ENCODE measurements around the gene AQP5.

AQP5 gene

DNA sequence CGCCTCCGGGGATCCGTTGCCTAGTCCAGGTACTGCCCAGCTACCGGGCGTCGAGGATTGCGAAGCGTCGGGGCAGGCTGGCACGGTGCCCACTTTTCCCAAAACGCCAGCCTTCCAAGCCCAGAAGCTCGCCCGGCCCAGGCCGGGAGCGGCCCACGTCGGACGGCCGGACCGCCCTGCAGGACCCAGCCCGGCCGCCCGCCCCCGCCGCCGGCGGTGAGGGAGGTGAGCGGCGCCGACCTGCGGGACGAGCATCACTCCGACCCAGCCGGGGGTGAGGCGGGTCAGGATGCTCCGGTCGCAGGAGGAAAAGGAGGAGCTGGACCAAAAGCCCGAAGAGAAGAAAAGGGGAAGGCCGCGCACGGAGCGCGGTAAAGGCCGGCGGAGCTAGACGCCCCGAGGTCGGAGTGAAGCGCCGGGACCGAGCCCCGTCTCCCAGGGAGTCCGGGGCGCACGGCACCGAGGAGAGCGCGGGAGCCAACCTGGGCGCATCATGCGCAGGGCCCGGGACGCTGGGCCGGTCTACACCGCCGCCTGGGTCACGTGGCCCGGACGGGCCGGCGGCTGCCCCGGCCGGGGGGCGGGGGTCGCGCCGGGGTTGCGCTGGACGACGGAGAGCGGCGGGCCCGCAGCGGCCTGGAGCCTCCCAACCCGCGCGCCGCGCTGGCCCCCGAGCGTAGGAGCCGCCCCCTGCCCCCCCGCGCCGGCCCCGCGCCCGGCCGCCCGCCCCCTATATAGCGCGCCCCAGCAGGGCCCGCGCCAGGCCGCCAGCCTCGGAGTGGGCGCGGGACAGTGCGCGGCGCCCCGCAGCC, at the start of gene AQP5:
Gene AQP5 (plus strand): TSS at position 762 of the 812 bp plus-strand sequence. CDS start 146 bp downstream, outside the sequence.
- H3K27ac Mint-ChIP-seq: peak within 1 kb of the TSS; percentile 31
- H3K4me1 Mint-ChIP-seq: peaks cover 9 to 15% of the 10 kb centered on the region in 2 donors
- no peaks in the 10 kb centered on the region for H3K9me3 Mint-ChIP-seq
- H3K36me3 Mint-ChIP-seq: no peaks in the 10 kb centered on the region
- DNase-seq: no peak
- H3K4me3 Mint-ChIP-seq: peak within 1 kb of the TSS; percentile 11 to 52
- peak; percentile 12 to 21 for ATAC-seq (replicated peaks)
- H3K27me3 Mint-ChIP-seq: peaks cover 75 to 88% of the 10 kb centered on the region in 2 donors

DNA sequence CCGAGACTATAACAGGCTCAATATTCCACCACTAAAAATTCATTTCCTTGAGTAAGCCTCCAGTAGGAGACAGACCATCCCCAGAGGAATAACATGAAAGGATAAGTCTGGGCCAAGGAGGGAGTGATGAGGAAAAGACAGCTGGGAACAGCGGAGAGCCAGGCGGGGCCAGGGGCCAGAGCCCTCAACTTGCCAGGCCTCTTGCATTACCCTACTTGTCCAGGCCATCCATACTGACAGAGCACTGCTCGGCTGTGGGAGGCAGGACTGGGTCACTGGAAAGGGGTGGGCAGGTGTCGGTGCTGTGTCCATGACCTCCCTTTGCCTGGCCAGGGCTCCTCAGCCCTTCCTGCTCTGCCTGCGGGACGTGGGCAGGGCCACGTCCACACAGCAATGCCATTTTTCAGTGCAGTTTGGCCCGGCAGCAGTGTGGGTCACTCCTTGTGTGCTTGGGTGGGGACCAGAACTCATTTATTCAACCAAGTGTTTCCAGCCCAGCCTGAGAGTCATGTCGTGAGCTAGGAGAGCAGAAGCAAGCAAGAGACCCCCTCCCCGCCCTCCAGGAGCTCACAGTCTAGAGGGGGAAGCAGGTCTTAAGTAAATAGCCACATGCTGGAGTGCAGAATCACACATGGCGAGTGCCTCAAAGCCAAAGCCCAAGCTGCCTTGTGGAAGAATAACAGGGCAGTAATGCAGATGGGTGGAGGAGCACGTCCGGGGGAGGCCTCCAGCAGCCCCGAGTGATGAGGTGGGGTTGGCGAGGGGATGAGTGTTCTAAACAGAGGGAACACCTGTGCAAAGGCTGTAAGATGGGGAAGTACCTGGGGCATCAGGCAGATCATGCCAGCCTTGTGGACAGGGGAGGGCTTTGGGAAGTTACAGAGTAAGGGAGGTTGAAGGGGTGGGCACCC, 49.1 kb upstream of the AQP5 start:
- peaks cover 20 to 23% of the 10 kb centered on the region in 2 donors for H3K27me3 Mint-ChIP-seq
- ATAC-seq (replicated peaks): no peak
- no peak overlapping the region for H3K27ac Mint-ChIP-seq
- no peaks in the 10 kb centered on the region for H3K4me1 Mint-ChIP-seq
- H3K9me3 Mint-ChIP-seq: no peaks in the 10 kb centered on the region
- H3K36me3 Mint-ChIP-seq: no peaks in the 10 kb centered on the region
- no peak overlapping the region for H3K4me3 Mint-ChIP-seq
- no peak for DNase-seq

DNA sequence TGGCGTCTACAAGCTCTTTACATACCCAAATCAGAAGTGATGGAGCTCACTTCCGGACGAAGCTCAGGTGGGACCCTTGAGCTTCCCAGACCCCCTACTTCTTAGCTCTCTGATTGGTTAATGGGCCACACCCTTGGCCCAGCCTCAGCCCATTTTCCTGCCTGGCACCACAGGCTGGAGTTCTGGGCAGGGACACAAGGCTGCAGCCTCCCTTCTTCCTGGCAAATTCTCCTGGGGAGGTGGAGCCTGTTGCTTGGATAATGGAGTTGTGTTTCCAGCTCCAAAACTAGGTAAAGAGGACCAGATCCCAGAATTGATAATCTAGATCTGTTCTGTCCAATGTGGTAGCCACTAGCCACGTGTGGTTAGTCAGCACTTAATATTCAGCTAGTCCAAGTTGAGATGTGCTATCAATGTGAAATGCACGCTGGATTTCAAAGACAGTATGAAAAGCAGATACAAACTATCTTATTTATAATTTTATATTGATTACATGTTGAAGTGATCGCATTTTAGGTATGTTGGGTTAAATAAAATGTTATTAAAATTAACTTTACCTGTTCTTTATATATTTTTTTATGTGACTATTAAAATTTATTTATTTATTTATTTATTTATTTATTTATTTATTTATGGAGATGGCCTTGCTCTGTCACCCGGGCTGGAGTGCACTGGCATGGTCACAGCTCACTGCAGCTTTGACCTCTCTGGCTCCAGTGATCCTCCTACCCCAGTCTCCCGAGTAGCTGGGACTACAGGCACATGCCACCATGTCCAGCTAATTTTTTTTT, 45.3 kb upstream of the AQP5 start:
- no peak overlapping the region for H3K27ac Mint-ChIP-seq
- H3K9me3 Mint-ChIP-seq: no peaks in the 10 kb centered on the region
- DNase-seq (no peak), ATAC-seq (replicated peaks) (no peak)
- no peaks in the 10 kb centered on the region for H3K4me1 Mint-ChIP-seq
- H3K36me3 Mint-ChIP-seq: no peaks in the 10 kb centered on the region
- H3K4me3 Mint-ChIP-seq: no peak overlapping the region
- peaks cover 24 to 33% of the 10 kb centered on the region in 2 donors for H3K27me3 Mint-ChIP-seq

DNA sequence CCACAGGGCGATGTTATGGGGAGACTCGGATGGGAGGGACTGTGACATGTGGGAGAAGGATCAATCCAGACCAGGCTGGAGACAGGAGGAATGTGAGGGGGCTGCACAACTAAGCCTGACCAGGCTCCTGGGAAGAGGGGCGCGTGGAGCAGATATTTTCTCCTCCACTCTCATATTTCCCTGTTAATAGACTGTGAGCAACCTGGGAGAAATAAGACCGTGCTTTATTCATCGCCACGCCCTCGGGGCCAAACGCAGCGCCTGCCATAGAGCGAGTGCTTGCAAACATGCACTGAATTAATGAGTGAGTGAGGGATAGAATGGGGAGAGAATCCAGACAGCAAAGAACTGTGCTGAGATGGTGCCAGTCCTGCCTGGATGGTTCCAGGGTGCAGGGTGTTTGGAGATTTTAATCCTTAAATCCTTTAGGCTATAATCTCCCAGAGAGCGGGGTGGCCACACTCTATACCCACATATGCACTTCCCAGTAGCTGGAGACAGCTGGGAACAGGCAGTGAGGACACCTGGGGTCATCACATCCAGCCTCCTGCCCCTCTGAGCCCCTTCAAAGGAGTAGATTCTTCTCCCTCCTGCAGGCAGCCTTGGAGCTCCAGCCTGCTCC, 44.4 kb upstream of the AQP5 start:
- Mint-ChIP-seq H3K27me3 (peaks cover 24 to 33% of the 10 kb centered on the region in 2 donors), H3K4me1 (no peaks in the 10 kb centered on the region), H3K4me3 (no peak overlapping the region), H3K9me3 (no peaks in the 10 kb centered on the region), H3K27ac (no peak overlapping the region), H3K36me3 (no peaks in the 10 kb centered on the region)
- no peak for DNase-seq
- no peak for ATAC-seq (replicated peaks)

DNA sequence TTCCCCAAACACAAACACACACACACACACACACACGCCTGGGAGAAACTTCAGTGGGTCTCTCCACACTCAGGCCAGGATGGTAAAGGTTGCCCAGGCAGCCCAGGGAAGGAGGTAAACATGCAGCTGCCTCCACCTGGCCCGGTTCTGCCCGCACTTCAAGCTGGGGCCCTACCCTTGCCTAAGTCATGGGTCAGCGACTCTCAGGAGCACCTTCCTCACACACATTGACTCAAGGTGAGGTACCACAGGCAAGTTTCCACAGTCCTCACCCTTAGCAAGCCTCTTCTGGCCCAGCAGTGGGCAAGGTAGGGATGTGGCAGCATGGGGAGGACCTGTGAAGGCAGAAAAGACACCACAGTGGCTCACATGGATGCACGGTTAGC, 43.9 kb upstream of the AQP5 start:
- Mint-ChIP-seq H3K36me3 (no peaks in the 10 kb centered on the region), H3K9me3 (no peaks in the 10 kb centered on the region), H3K4me3 (no peak overlapping the region), H3K4me1 (no peaks in the 10 kb centered on the region), H3K27ac (no peak overlapping the region), H3K27me3 (peaks cover 20 to 31% of the 10 kb centered on the region in 2 donors)
- no peak for DNase-seq
- no peak for ATAC-seq (replicated peaks)

DNA sequence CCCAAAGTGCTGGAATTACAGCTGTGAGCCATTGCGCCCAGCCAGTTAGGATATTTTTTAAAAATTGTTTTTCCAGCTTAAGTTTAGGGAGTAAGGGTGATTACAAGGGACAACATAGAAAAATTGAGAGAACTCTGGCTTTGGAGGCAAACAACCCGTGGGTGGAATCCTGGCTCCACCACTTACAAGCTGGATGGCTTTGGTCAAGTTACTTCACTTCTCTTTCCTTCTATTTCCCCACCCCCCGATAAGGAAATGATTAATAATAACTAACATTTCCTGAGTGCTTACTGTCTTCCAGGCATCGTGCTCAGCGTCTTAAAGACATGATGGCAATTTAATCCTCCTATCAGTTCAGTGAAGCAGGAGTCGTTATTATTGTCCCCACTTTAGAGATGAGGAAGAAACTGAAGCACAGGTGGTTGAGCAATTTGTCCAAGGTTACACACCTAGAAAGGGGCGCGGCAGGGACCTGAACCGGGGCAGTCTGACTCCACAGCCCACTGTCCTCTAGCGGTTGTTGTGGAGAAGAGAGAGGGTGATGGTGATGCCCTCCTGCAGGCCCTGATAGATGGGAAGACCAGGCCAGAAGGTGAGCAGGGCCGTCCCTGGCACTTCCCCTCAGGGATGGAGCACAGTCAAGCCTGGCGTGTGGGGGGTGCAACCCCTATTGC, 41.3 kb upstream of the AQP5 start:
- no peaks in the 10 kb centered on the region for H3K4me1 Mint-ChIP-seq
- DNase-seq: no peak
- no peaks in the 10 kb centered on the region for H3K9me3 Mint-ChIP-seq
- peaks cover 11 to 21% of the 10 kb centered on the region in 2 donors for H3K27me3 Mint-ChIP-seq
- ATAC-seq (replicated peaks): no peak
- H3K27ac Mint-ChIP-seq: no peak overlapping the region
- H3K4me3 Mint-ChIP-seq: no peak overlapping the region
- H3K36me3 Mint-ChIP-seq: no peaks in the 10 kb centered on the region

DNA sequence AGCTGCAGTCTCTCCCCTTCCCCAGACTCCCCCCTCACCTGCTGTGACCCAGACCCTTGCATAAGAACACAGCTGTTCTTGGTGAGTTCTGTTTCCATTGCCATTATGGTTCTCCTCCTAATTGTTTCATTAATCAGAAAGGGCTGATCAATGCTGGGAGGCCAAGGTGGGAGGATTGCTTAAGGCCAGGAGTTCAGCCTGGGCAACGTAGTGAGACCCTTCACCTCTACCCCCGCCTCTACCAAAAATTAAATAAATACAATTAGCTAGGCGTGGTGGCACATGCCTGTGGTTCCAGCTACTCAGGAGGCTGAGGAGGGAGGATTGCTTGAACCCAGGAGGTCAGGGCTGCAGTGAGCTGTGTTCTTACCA, 40.8 kb upstream of the AQP5 start:
- no peaks in the 10 kb centered on the region for H3K4me1 Mint-ChIP-seq
- H3K4me3 Mint-ChIP-seq: no peak overlapping the region
- H3K36me3 Mint-ChIP-seq: no peaks in the 10 kb centered on the region
- no peak overlapping the region for H3K27ac Mint-ChIP-seq
- no peak for ATAC-seq (replicated peaks)
- no peak for DNase-seq
- H3K9me3 Mint-ChIP-seq: no peaks in the 10 kb centered on the region
- H3K27me3 Mint-ChIP-seq: peaks cover 11 to 21% of the 10 kb centered on the region in 2 donors

DNA sequence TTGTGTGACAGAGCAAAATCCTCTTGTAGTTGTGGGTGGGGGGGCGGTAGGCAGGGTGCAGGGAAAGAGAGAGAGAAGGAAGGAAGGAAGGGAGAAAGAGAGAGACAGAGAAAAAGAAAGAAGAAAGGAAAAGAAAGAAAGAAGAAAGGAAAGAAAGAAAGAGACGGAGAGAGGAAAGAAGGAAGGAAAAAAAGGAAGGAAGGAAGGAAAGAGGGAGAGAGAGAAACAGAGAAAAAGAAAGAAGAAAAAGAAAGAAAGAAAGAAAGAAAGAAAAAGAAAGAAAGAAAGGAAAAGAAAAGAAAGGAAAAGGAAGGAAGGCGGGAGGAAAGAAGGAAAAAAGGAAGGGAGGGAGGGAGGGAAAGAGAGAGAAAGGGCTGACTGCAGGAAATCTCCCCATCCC, 40.4 kb upstream of the AQP5 start:
- Mint-ChIP-seq H3K4me1 (no peaks in the 10 kb centered on the region), H3K9me3 (no peaks in the 10 kb centered on the region), H3K4me3 (no peak overlapping the region), H3K27me3 (peaks cover 11 to 21% of the 10 kb centered on the region in 2 donors), H3K36me3 (no peaks in the 10 kb centered on the region), H3K27ac (no peak overlapping the region)
- ATAC-seq (replicated peaks): no peak
- DNase-seq: no peak

DNA sequence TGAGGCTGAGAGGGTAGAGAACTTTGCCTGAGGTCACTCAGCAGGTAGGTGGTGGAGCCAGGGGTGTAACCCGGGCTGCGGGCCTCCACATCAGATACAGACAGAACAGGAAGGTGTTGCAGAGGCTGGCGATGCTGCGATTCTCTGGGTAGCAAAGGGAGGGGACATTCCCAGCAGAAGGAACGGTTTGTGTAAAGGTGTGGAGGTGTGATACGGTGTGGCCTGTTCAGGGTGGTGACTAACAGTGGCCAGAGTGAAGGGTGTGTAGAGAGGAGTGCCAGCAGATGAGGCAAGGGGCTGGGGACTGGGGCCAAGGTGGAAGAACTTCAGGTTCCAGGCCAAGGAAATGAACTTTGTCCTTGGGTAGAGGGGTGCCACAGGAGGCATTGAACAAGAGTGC, 39.7 kb upstream of the AQP5 start:
- Mint-ChIP-seq H3K4me3 (no peak overlapping the region), H3K4me1 (no peaks in the 10 kb centered on the region), H3K36me3 (no peaks in the 10 kb centered on the region), H3K27me3 (peaks cover 9 to 21% of the 10 kb centered on the region in 2 donors), H3K27ac (no peak overlapping the region), H3K9me3 (no peaks in the 10 kb centered on the region)
- no peak for DNase-seq
- no peak for ATAC-seq (replicated peaks)

DNA sequence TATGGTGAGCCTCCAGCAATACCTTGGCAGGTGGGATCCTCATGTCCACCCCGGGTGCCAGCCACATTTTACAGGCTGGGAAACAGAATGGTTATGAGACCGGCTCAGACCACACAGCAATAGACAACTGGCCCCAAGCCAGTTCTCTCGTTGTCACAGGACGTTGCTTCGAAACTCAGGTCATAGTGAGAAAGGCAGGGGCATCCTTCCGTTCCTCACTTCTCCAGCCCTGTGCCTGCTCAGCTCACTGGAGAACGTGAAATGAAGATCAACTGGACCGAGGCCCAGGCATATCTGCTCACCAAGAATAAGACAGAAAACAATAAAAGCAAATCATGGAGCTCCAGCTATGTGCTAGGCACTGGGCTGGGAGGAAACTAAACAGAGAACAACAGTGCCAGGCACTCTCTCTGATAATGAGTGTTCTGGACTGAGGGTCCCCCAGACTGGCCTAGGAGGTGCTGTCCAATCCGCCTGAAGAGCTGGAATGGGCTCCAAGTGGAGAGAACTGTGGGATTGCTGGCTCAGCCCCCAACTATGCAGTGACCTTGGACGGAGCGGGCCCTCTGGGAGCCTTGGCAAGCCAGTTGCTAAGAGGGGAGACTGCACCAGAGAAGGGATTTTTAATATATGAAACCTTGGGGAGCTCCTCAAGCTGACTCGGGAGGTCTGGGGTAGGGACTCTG, 39.2 kb upstream of the AQP5 start:
- no peak overlapping the region for H3K27ac Mint-ChIP-seq
- ATAC-seq (replicated peaks): no peak
- peaks cover 5 to 20% of the 10 kb centered on the region in 2 donors for H3K27me3 Mint-ChIP-seq
- H3K4me1 Mint-ChIP-seq: no peaks in the 10 kb centered on the region
- H3K4me3 Mint-ChIP-seq: no peak overlapping the region
- no peaks in the 10 kb centered on the region for H3K9me3 Mint-ChIP-seq
- H3K36me3 Mint-ChIP-seq: no peaks in the 10 kb centered on the region
- no peak for DNase-seq

DNA sequence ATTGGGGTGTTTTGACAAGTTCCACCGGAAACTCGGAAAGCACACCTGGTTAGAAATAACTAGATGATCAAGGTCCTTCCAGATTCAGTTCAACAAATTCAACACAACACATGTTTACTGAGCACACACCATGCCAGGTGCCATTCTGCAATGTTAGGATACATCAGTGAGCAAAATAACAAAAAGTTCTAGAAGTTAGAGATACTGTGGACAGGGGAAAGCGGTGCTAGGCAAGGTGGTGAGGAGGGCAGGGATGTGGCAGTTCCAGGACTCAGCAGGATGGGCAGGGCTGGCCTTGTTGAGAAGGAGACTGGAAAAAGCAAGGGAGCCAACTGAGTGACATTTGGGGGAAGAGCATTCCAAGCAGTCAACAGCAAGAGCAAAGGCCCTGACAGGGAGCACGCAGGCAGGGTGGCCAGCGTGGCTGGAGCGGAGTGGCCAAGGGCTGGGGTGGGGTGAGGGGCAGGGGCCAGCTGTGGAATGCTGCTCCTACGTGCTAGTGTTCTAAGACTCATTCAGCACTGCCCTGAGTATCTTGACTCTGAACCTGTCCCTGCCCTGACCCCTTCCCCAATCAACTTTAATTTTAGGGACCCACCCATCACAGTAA, 38.5 kb upstream of the AQP5 start:
- Mint-ChIP-seq H3K4me1 (no peaks in the 10 kb centered on the region), H3K27ac (no peak overlapping the region), H3K36me3 (no peaks in the 10 kb centered on the region), H3K27me3 (peaks cover 5 to 16% of the 10 kb centered on the region in 2 donors), H3K4me3 (no peak overlapping the region), H3K9me3 (no peaks in the 10 kb centered on the region)
- no peak for ATAC-seq (replicated peaks)
- no peak for DNase-seq

DNA sequence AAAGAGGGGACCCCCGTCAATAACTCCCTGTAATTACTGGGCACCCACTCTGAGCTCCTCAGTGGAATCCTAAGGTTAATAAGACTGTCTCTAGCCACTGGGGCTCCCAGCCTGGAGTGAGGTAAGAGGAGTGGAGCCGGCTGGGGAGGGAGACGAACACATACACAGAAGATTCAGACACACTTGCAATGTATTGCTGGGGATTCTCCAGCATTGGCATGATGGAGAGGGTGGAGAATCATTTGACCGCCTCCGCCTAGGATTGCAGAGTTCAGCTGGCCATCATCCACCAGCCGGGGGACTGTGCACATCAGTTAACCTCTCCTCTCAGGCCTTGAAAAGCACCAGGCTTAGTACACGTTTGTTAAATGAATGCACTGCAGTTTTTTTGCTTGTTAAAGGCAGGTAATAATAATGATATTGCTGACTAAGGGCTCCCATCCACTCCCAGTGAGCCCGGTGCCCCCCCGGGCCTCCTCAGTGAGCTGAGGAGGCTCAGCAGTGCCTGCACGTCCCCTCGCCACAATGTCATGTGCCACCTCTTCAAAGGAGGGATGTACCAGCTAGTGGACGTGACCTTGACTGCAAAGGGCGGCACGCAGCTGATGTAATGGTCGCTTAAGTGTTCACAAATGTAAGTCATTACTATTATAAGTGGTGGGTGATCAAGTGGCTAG, 37.7 kb upstream of the AQP5 start:
- ATAC-seq (replicated peaks): no peak

More for the DNA sequence above, 37.7 kb upstream of the AQP5 start:
- H3K9me3 Mint-ChIP-seq: no peaks in the 10 kb centered on the region
- H3K36me3 Mint-ChIP-seq: no peaks in the 10 kb centered on the region
- H3K27ac Mint-ChIP-seq: no peak overlapping the region
- H3K4me3 Mint-ChIP-seq: no peak overlapping the region
- DNase-seq: no peak
- H3K4me1 Mint-ChIP-seq: no peaks in the 10 kb centered on the region
- peaks cover 5 to 16% of the 10 kb centered on the region in 2 donors for H3K27me3 Mint-ChIP-seq

Measured in stimulated activated naive B cell treated with anti-CD40 and anti-IgM and Interleukin-4, amounts not matched to agents 10 μg/mL and 1 μg/mL and 100 μg/mL, for 72 hours (primary cell).